ENCODE results near the gene ORAI2. TPM values are rescaled to one million over a fixed set of nuclear protein-coding genes. Genes with fewer than 3 reads are reported as not detected.

ORAI2 gene
- total RNA-seq, 4 donors from 2014 or later = 6.2 to 16.0 (median 12.3) TPM

DNA sequence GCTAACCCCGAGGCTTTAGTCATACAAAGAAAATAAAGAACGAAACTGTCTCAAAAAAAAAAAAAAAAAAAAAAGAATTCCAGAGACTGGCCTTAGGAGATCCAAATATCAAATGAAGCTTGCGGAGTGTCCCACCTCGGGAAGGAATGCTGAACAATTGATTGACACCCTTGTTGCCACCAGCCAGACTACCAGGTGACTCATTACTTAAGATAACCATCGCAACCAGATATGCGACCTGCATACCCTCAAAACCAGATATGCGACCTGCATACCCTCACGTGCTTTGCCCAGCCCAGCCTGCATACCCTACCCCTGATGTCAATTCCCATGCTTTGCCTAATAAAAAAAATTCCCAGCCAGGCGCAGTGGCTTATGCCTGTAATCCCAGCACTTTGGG is 39.9 kb upstream of the ORAI2 start:
- peaks cover 9 to 26% (median 19%) of the 10 kb centered on the region in 4 donors for H3K4me1 ChIP-seq
- H3K9me3 ChIP-seq = no peaks in the 10 kb centered on the region
- TF ChIP-seq, protein P1, sequence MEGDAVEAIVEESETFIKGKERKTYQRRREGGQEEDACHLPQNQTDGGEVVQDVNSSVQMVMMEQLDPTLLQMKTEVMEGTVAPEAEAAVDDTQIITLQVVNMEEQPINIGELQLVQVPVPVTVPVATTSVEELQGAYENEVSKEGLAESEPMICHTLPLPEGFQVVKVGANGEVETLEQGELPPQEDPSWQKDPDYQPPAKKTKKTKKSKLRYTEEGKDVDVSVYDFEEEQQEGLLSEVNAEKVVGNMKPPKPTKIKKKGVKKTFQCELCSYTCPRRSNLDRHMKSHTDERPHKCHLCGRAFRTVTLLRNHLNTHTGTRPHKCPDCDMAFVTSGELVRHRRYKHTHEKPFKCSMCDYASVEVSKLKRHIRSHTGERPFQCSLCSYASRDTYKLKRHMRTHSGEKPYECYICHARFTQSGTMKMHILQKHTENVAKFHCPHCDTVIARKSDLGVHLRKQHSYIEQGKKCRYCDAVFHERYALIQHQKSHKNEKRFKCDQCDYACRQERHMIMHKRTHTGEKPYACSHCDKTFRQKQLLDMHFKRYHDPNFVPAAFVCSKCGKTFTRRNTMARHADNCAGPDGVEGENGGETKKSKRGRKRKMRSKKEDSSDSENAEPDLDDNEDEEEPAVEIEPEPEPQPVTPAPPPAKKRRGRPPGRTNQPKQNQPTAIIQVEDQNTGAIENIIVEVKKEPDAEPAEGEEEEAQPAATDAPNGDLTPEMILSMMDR (IDR thresholded peaks at IDR 0.05) = no peak
- no peak for TF ChIP-seq POLR2AphosphoS5 (IDR thresholded peaks at IDR 0.05)
- no peak for TF ChIP-seq POLR2A (IDR thresholded peaks at IDR 0.05; ENCODE audit: low read depth)
- no peak for TF ChIP-seq EP300 (IDR thresholded peaks at IDR 0.05)
- DNase-seq (ENCODE audit: extremely low spot score) = peak; percentile 57
- no peaks in the 10 kb centered on the region for H3K27me3 ChIP-seq
- H3K27ac ChIP-seq (replicated peaks in 1 of 4) = no peak overlapping the region
- 93% methylated on average over 9 of the region's 9 CpGs for WGBS
- intact Hi-C loops (cut with DNase I) = no loop called here
- H3K36me3 ChIP-seq = peaks cover 0 to 33% (median 11%) of the 10 kb centered on the region in 4 donors
- H3K4me3 ChIP-seq = no peak overlapping the region

DNA sequence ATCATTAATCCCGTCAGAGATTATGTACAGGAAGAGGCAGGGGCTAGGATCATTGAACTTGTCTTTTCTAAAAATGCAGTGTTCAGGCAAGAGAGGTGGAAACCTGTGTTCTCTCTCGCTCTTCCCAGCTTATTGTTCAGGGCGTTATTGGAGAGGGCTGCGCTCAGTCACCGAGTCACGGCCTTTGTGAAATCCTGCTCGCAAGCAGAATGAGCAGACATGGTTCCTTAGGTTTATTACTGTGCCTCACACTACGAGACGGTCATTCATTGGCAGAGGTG is 37.8 kb upstream of the ORAI2 start:
- H3K27ac ChIP-seq (replicated peaks in 1 of 4) = peak overlapping the region; percentile 80 to 83 (median 82)
- WGBS = 8% methylated on average over 9 of the region's 9 CpGs
- H3K9me3 ChIP-seq = no peaks in the 10 kb centered on the region
- intact Hi-C loops (cut with DNase I) = no loop called here
- no peak for DNase-seq (ENCODE audit: extremely low spot score)
- H3K4me3 ChIP-seq = peak overlapping the region; percentile 66 to 93 (median 76)
- H3K36me3 ChIP-seq = peaks cover 13 to 41% (median 26%) of the 10 kb centered on the region in 4 donors
- H3K4me1 ChIP-seq = peaks cover 9 to 29% (median 19%) of the 10 kb centered on the region in 4 donors
- no peaks in the 10 kb centered on the region for H3K27me3 ChIP-seq
- TF ChIP-seq POLR2A (IDR thresholded peaks at IDR 0.05; ENCODE audit: low read depth) = no peak
- no peak for TF ChIP-seq POLR2AphosphoS5 (IDR thresholded peaks at IDR 0.05)
- TF ChIP-seq EP300 (IDR thresholded peaks at IDR 0.05) = no peak
- TF ChIP-seq, protein P1 (IDR thresholded peaks at IDR 0.05) = no peak

DNA sequence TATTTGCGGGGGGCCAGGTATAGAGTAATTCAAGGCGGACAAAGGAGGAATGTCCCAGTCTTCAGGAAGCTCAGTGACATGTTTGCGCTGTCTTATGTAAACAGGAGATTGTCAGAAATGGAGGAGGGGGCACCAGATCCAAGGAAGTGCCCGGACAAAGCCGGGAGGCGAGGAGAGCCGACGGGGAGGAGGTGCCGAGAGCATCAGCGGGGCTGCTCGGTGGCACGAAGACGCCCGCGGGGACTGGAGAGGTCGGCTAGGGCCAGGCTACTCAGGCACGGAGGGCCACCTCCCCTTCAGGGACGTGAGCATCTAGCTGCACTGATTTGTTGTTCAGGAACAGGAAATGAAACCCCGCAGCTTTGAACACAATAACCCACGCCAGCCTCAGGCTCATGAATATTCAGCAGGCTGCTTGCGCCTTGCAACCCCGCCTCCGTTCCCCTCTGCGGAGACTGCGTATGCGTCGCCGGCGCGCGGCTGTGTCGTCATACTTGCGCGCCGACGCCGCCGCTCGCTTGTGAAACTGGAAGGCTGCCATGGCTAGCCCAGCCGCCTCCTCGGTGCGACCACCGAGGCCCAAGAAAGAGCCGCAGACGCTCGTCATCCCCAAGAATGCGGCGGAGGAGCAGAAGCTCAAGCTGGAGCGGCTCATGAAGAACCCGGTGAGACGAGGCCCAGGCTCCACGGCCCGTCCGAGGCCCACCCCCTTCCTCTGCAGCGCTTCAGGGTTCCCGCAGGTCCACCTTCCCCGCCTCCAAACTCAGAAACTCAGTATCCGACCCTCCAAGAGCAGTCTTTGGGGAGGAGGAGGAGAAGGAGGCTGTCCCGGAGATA is 37.3 kb upstream of the ORAI2 start, which contains the start of gene PRKRIP1:
TSS of gene PRKRIP1 (plus strand) at position 491 of the 837 bp plus-strand sequence. CDS start at position 540, 49 bp downstream.
- no peaks in the 10 kb centered on the region for H3K27me3 ChIP-seq
- intact Hi-C loops (cut with DNase I) = no loop called here
- no peak for TF ChIP-seq EP300 (IDR thresholded peaks at IDR 0.05)
- TF ChIP-seq POLR2AphosphoS5 (IDR thresholded peaks at IDR 0.05) = peak; percentile 56 to 79
- 2% methylated on average over 23 of the region's 59 CpGs for WGBS
- H3K9me3 ChIP-seq = no peaks in the 10 kb centered on the region
- peak within 1 kb of the TSS; percentile 80 to 83 (median 82) for H3K27ac ChIP-seq (replicated peaks in 1 of 4)
- H3K36me3 ChIP-seq = peaks cover 18 to 46% (median 32%) of the 10 kb centered on the region in 4 donors
- H3K4me3 ChIP-seq = peak within 1 kb of the TSS; percentile 66 to 93 (median 76)
- H3K4me1 ChIP-seq = peaks cover 9 to 29% (median 19%) of the 10 kb centered on the region in 4 donors
- peak; percentile 94 for DNase-seq (ENCODE audit: extremely low spot score)

DNA sequence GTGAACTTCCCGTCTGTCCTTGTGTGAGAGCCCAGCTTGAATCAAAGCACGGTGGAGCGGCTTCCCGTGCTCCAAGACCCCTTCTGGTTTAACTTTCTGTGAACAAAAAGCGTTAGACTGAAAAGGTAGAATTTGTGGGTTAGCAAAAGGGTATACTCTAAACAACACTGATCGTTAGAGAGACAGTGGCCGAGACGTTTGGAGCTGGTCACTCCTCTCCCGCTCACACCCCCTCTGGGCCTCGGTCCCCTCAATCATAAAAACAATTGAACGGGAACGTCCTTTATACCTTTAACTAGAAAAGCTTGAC is 36.7 kb upstream of the ORAI2 start:
- Histone ChIP-seq H3K27me3 (no peaks in the 10 kb centered on the region), H3K9me3 (no peaks in the 10 kb centered on the region), H3K4me1 (peaks cover 9 to 29% (median 19%) of the 10 kb centered on the region in 4 donors), H3K27ac (replicated peaks in 1 of 4) (peak overlapping the region; percentile 80 to 83 (median 82)), H3K36me3 (peaks cover 18 to 52% (median 37%) of the 10 kb centered on the region in 4 donors), H3K4me3 (peak overlapping the region; percentile 66 to 93 (median 76))
- intact Hi-C loops (cut with DNase I) = no loop called here
- DNase-seq (ENCODE audit: extremely low spot score) = no peak
- TF ChIP-seq, protein P1 (IDR thresholded peaks at IDR 0.05) = no peak
- WGBS = under 1% methylated on average over 12 of the region's 12 CpGs

DNA sequence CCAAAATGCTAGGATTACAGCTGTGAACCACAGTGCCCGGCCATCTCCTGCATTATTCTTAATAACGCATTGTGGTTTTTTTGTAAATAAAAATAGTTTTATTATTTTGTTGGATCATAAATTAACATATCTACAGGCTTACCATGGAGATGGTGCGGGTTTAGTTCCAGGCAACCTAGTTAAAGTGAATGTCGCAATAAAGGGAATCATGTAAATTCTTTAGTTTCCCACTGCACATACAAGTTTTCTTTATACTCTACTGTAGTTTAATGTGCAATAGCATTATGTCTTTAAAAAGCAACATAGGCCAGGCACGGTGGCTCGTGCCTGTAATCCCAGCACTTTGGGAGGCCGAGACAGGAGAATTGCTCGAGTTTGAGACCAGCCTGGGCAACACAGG is 34.8 kb upstream of the ORAI2 start:
- DNase-seq (ENCODE audit: extremely low spot score) = no peak
- peaks cover 9 to 29% (median 19%) of the 10 kb centered on the region in 4 donors for H3K4me1 ChIP-seq
- no peaks in the 10 kb centered on the region for H3K9me3 ChIP-seq
- no peaks in the 10 kb centered on the region for H3K27me3 ChIP-seq
- WGBS = 94% methylated on average over 8 of the region's 8 CpGs
- H3K27ac ChIP-seq (replicated peaks in 1 of 4) = no peak overlapping the region
- peaks cover 21 to 62% (median 51%) of the 10 kb centered on the region in 4 donors for H3K36me3 ChIP-seq
- TF ChIP-seq, protein P1 (IDR thresholded peaks at IDR 0.05) = no peak
- TF ChIP-seq POLR2AphosphoS5 (IDR thresholded peaks at IDR 0.05) (no peak), POLR2A (IDR thresholded peaks at IDR 0.05; ENCODE audit: low read depth) (no peak), EP300 (IDR thresholded peaks at IDR 0.05) (no peak)
- no peak overlapping the region for H3K4me3 ChIP-seq
- intact Hi-C loops (cut with DNase I) = no loop called here
